OCI-LY7 (cell line): ENCODE data around the gene CHD1L.

Experiments used
- EZH2phosphoT487 ChIP-seq: fragments of 200-600 bp; sonication (generic); IDR thresholded peaks from 2 replicates; pipeline ENCODE4 v1.6.1; 2018; ENCODE audit warnings: low read depth, borderline replicate concordance, mild to moderate bottlenecking, mixed run types, antibody characterized with exemption, low read length, moderate library complexity, mixed read lengths
- TF ChIP-seq, protein P1 (sequence below): fragments of 200-600 bp; sonication (generic); conservative IDR thresholded peaks from 2 replicates; pipeline ENCODE4 v1.5.1; 2014; ENCODE audit warnings: mild to moderate bottlenecking, antibody characterized with exemption, low read length, moderate library complexity, mixed read lengths

DNA sequence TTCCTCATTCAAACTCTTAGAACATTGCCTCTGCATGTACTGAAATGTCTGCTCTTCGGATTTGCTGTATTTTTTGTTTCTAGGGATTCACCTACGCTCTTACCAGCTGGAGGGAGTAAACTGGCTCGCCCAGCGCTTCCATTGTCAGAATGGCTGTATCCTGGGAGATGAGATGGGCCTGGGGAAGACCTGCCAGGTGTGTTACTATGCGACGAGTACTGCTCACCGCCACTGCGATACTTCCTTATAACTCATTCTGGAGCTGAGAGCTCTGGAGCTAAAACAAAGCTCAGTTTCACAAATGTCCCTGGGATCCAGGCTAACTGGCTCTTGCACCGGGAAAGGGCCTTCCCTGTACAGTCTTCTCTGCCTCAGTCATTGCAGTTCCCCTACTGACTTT, 10.1 kb downstream of the CHD1L start:
- TF ChIP-seq, protein P1, sequence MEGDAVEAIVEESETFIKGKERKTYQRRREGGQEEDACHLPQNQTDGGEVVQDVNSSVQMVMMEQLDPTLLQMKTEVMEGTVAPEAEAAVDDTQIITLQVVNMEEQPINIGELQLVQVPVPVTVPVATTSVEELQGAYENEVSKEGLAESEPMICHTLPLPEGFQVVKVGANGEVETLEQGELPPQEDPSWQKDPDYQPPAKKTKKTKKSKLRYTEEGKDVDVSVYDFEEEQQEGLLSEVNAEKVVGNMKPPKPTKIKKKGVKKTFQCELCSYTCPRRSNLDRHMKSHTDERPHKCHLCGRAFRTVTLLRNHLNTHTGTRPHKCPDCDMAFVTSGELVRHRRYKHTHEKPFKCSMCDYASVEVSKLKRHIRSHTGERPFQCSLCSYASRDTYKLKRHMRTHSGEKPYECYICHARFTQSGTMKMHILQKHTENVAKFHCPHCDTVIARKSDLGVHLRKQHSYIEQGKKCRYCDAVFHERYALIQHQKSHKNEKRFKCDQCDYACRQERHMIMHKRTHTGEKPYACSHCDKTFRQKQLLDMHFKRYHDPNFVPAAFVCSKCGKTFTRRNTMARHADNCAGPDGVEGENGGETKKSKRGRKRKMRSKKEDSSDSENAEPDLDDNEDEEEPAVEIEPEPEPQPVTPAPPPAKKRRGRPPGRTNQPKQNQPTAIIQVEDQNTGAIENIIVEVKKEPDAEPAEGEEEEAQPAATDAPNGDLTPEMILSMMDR = no peak
- TF ChIP-seq EZH2phosphoT487 = no peak
